ENCODE measurements around the gene FAM120A. TPM values are rescaled to one million over a fixed set of nuclear protein-coding genes. Genes with fewer than 3 reads are reported as not detected.

FAM120A gene
- total and polyA plus RNA-seq, 12 donors = 42.6 to 147 (median 96.4) TPM

DNA sequence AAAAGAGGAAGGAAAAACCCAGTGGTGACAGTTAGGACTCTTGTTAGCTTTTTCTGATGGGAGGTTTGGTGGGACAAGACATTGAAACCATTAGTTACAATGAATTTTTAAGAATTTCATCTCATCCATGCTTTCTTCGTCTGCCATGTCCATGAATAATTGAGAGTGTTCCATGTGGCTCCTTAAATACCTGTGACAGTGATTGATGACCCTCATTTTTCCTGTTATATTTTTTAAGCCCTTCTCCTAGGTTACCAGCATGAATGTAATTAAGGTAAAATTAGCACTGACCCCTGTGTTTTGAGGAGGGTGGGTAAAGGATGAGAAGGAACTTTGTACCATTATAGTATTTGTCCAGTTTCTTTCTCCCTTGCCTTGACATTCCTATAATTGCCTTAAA lies 101.4 kb downstream of the FAM120A start:
- Histone ChIP-seq H3K27ac (no peak overlapping the region), H3K27me3 (no peaks in the 10 kb centered on the region), H3K36me3 (replicated peaks in 1 of 2) (peaks cover 0 to 27% of the 10 kb centered on the region in 2 donors), H3K9me3 (replicated peaks in 1 of 3) (no peaks in the 10 kb centered on the region), H3K4me1 (replicated peaks in 1 of 2) (peaks cover 4 to 14% of the 10 kb centered on the region in 2 donors), H3K4me3 (no peak overlapping the region)
- intact Hi-C loops (cut with DNase I) = loop anchor here in 1 of 2 donors (10.0 kb wide), 1 partner anchor 98 kb away; the partner anchor contains the start of genes FAM120A and FAM120AOS
- WGBS, 4 donors = 97 to 100% (median 99%) methylated on average over 1 of the region's 1 CpG
- no peak for DNase-seq
- TF ChIP-seq, protein P1, sequence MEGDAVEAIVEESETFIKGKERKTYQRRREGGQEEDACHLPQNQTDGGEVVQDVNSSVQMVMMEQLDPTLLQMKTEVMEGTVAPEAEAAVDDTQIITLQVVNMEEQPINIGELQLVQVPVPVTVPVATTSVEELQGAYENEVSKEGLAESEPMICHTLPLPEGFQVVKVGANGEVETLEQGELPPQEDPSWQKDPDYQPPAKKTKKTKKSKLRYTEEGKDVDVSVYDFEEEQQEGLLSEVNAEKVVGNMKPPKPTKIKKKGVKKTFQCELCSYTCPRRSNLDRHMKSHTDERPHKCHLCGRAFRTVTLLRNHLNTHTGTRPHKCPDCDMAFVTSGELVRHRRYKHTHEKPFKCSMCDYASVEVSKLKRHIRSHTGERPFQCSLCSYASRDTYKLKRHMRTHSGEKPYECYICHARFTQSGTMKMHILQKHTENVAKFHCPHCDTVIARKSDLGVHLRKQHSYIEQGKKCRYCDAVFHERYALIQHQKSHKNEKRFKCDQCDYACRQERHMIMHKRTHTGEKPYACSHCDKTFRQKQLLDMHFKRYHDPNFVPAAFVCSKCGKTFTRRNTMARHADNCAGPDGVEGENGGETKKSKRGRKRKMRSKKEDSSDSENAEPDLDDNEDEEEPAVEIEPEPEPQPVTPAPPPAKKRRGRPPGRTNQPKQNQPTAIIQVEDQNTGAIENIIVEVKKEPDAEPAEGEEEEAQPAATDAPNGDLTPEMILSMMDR (IDR thresholded peaks at IDR 0.05) = no peak
- no peak for TF ChIP-seq POLR2A (IDR thresholded peaks at IDR 0.05)

DNA sequence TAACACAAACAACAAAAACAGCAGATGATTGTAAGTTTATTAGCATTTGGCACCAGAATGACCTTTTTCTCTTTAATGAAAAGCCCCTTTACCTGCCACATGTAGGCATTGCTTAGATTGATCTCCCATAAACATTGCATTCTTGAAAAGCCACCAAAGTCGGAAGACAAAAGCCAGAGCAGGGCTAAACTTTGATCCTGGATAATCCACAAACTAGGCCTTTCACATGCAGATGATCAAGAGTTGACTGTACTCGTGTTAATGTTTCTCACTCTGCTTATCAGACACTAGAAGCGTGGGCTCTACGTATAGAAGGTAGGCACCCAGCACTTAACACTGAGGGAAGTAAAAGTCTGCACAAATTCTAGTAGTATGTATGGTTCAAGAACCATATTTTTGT lies 103.9 kb downstream of the FAM120A start:
- no peak for DNase-seq
- no peak for TF ChIP-seq POLR2A (IDR thresholded peaks at IDR 0.05)
- TF ChIP-seq, protein P1 (IDR thresholded peaks at IDR 0.05) = no peak
- WGBS, 4 donors = 90 to 93% (median 90%) methylated on average over 4 of the region's 4 CpGs
- H3K27me3 ChIP-seq = no peaks in the 10 kb centered on the region
- peaks cover 0 to 43% of the 10 kb centered on the region in 2 donors for H3K36me3 ChIP-seq (replicated peaks in 1 of 2)
- H3K9me3 ChIP-seq (replicated peaks in 1 of 3) = no peaks in the 10 kb centered on the region
- intact Hi-C loops (cut with DNase I) = loop anchor here in 1 of 2 donors (10.0 kb wide), 1 partner anchor 101 kb away; the partner anchor contains the start of genes FAM120A and FAM120AOS
- no peak overlapping the region for H3K4me3 ChIP-seq
- peaks cover 0 to 4% of the 10 kb centered on the region in 2 donors for H3K4me1 ChIP-seq (replicated peaks in 1 of 2)
- H3K27ac ChIP-seq = no peak overlapping the region

- 91 to 94% (median 92%) methylated on average over 15 of the region's 15 CpGs for WGBS, 4 donors
- H3K4me3 ChIP-seq = no peak overlapping the region
- H3K27ac ChIP-seq = no peak overlapping the region
- no peaks in the 10 kb centered on the region for H3K9me3 ChIP-seq (replicated peaks in 1 of 3)
- intact Hi-C loops (cut with DNase I) = loop anchor here in 1 of 2 donors (10.0 kb wide), 1 partner anchor 103 kb away; the partner anchor contains the start of genes FAM120A and FAM120AOS
- peaks cover 0 to 54% of the 10 kb centered on the region in 2 donors for H3K36me3 ChIP-seq (replicated peaks in 1 of 2)
- TF ChIP-seq, protein P1 (IDR thresholded peaks at IDR 0.05) = no peak
- no peak for TF ChIP-seq POLR2A (IDR thresholded peaks at IDR 0.05)
- no peaks in the 10 kb centered on the region for H3K27me3 ChIP-seq
- H3K4me1 ChIP-seq (replicated peaks in 1 of 2) = peaks cover 0 to 4% of the 10 kb centered on the region in 2 donors
- no peak for DNase-seq
These were observed 106.1 kb downstream of the FAM120A start for GRCh38 chr9:93557366-93558137.

- Histone ChIP-seq H3K4me1 (replicated peaks in 1 of 2) (peaks cover 0 to 1% of the 10 kb centered on the region in 2 donors), H3K27me3 (no peaks in the 10 kb centered on the region), H3K4me3 (no peak overlapping the region), H3K9me3 (replicated peaks in 1 of 3) (no peaks in the 10 kb centered on the region), H3K36me3 (replicated peaks in 1 of 2) (peaks cover 0 to 63% of the 10 kb centered on the region in 2 donors), H3K27ac (peak overlapping the region in 1 of 5 donors; percentile 9)
- DNase-seq = peak in 1 of 7 donors; percentile 23
- WGBS, 4 donors = 85 to 89% (median 86%) methylated on average over 11 to 14 of the region's 14 CpGs
- TF ChIP-seq POLR2A (IDR thresholded peaks at IDR 0.05) = no peak
- TF ChIP-seq, protein P1 (IDR thresholded peaks at IDR 0.05) = no peak
- intact Hi-C loops (cut with DNase I) = loop anchor here in 1 of 2 donors (10.0 kb wide), 1 partner anchor 104 kb away; the partner anchor contains the start of genes FAM120A and FAM120AOS
These were observed 107.0 kb downstream of the FAM120A start for GRCh38 chr9:93558503-93558902.

Data from adrenal gland (tissue), 12 donors.